Coronary artery (tissue), 2 donors: ENCODE data around the gene WDR7.

ENCODE experiments used
- DNase-seq: peaks from one replicate; pipeline ENCODE4 v3.0.0-alpha.2; 2017; ENCODE audit warnings: low spot score
- H3K27ac ChIP-seq, 2 donors: fragments of 200-600 bp; sonication (generic); one replicate each; pipeline ENCODE4 v1.5.1; 2016 to 2019
- H3K4me3 ChIP-seq: fragments of 200-600 bp; sonication (generic); 2 replicates; pipeline ENCODE4 v1.5.1; 2016; ENCODE audit warnings: mild to moderate bottlenecking, moderate library complexity
- CTCF ChIP-seq: fragments of 200-600 bp; sonication (generic); IDR thresholded peaks from one replicate; pipeline ENCODE4 v1.5.1; 2019; ENCODE audit warnings: antibody characterized with exemption

Gene WDR7

DNA sequence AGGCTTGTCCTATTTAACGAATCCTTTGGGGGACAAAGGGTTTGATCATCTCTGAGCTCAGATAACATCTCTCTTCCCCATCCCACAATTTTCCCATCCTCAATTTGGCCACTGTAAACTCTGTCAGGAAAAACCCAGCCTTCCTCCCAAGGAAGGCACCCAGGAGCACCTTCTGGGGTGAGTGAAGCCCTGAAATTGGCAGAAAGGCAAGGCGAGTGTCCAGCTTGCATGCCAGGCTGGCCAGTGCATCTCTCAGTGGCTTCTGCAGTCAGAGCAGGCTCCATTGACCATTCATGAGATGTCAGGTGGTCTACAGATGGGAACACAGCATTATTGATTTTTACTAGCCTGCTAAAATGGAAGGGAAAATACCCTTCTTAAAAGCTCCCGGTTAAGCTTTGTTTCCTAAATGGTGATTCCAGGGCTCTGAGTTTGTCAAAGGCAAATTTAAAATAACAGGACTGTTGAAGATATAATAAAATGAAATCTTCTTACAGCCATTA, 412.5 kb downstream of the WDR7 start:
- Histone ChIP-seq H3K27ac (no peak overlapping the region), H3K4me3 (no peak overlapping the region)
- no peak for DNase-seq
- no peak for TF ChIP-seq CTCF

- DNase-seq = no peak
- no peak for TF ChIP-seq CTCF
- H3K27ac ChIP-seq = no peak overlapping the region
- H3K4me3 ChIP-seq = no peak overlapping the region
Measured at GRCh38 chr18:57073501-57074187, 422.5 kb downstream of the WDR7 start.

DNA sequence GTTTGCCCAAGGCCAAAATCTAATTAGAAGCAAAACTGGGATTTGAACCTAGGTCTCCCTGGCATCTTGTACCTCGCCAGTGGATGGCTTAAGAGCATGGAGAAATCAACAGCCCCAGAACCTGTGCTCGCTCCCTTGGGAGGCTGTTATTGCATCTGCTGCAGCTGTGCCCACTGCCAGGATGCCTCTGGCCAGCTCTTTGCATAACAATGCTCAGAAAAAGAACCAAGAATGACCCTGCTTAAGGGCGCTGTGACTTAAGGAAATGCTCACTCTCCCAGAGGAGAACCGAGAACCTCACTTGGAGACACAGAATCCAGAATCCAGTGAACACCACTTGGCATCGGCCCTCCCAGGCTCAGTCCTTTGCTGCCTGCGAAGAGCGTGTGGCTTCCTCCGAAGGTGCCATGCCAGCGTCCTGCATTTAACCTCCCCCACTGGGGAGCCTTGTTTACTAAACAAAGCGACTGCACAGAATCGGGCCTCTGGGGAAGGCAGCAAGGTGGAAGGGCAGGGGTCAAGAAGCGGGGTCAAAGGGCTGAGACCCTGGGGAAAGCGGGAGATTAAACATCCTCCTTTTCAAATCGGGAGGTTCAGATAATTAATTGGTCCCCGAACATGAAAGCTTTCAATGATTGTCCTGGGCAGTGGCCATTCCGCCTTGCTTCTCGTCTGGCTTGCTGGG, 424.7 kb downstream of the WDR7 start:
- no peak for TF ChIP-seq CTCF
- no peak for DNase-seq
- H3K4me3 ChIP-seq = no peak overlapping the region

GRCh38 chr18:57077005-57077765, 426.0 kb downstream of the WDR7 start:
- no peak overlapping the region for H3K27ac ChIP-seq
- TF ChIP-seq CTCF = no peak
- H3K4me3 ChIP-seq = no peak overlapping the region
- DNase-seq = no peak

More for the DNA sequence above, 424.7 kb downstream of the WDR7 start:
- H3K27ac ChIP-seq = no peak overlapping the region

DNA sequence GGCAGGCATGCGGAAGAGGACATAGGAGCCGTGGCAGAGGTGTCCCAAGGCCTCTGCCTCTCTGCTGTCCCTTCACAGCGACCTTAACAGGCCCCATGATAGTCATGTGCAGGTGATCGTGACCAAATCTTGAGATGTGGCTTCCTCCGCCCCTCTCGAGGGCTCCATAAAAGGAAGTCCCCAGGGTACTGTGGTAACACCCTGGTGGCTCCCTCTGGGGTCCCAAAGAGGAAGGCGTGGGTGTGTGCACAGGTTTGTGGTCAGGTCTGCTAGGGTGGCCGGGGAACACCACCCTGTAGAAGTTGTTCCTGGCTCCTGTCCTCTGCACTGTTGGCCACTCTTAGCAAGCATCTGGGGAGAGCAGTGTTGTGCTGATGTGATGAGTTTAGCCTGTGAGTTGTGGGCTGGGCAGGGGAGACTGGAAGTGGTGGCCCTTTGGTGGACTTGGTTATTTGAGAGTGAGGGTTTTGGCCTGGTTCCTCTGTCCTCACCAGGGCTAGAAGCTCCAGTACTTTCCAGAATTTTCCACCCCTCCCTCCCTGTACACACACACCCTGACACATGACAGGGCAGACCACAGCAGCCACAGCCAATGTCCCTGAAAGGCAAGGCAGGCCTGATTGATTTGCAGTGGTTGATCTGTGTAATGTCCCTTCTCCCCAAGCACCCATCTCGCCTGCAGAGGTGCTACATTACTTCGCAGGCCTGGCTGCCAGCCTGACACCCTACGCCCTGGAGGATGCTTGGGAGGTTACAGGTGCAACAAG, 426.8 kb downstream of the WDR7 start:
- TF ChIP-seq CTCF = no peak
- DNase-seq = no peak
- H3K4me3 ChIP-seq = no peak overlapping the region
- H3K27ac ChIP-seq = no peak overlapping the region

DNA sequence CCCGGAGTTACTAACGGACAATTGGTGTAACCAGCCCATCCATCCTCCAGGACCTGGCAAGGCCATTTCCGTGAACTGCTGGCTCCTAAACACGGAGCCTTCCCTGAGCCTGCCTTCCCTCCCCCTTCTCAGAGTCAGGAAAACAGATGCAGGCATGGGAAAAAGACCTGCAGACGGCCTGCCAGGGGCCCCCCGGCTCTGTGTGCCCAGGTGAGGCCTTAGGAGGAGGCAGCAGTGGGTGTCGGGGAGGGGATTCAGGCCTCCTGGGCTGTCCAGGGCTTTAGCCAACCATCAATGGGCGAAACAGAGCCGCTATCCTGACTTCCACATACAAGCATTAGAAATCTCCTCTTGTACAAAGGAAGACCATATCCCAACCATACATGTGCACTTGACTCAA, 427.5 kb downstream of the WDR7 start:
- TF ChIP-seq CTCF = no peak
- no peak for DNase-seq
- no peak overlapping the region for H3K4me3 ChIP-seq
- H3K27ac ChIP-seq = no peak overlapping the region
